SK-N-SH (cell line): ENCODE measurements around the gene MINDY4.

Source experiments
- CTCF ChIP-seq: fragments of 200-600 bp; sonication (generic); IDR thresholded peaks from 2 replicates; pipeline ENCODE4 v1.6.1; 2017; ENCODE audit warnings: antibody characterized with exemption, mild to moderate bottlenecking, moderate library complexity
- ELF1 ChIP-seq: IDR thresholded peaks from 2 replicates; pipeline ENCODE4 v1.4.0; 2012
- EZH2phosphoT487 ChIP-seq: fragments of 200-600 bp; sonication (generic); IDR thresholded peaks from 2 replicates; pipeline ENCODE4 v1.6.1; 2017; ENCODE audit warnings: low read depth, mixed run types, mild to moderate bottlenecking, antibody characterized with exemption, moderate library complexity, borderline replicate concordance
- GATA2 ChIP-seq: sonication (generic); formaldehyde crosslinking; IDR thresholded peaks from 2 replicates; pipeline ENCODE4 v1.5.0; 2020; ENCODE audit warnings: mild to moderate bottlenecking, missing genetic modification reagents
- MXI1 ChIP-seq: IDR thresholded peaks from 2 replicates; pipeline ENCODE4 v1.6.1; 2012; ENCODE audit warnings: mild to moderate bottlenecking, low read depth, low read length, improper control_type of control experiment

DNA sequence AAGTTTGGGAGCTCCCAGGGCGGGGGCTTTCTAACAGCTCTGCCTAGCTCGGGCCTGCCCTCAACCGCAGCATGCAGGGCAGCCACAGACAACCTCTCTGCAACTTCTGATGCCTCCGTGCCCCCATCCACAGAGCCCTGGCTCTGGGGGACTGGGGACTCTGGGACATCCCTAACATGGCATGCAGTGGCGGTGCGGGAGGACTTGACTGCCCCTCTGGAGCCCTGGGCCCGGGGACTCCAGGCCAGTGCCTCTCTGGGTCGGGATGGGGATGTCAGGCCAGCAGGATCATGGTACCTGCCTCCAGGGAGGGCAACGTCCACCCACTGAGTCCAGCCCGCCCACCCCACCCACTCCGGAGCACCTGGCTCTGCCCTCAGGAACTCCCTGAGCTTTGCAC lies 139.9 kb downstream of the MINDY4 start:
- TF ChIP-seq ELF1 = no peak
- no peak for TF ChIP-seq MXI1
- no peak for TF ChIP-seq EZH2phosphoT487
- TF ChIP-seq CTCF = no peak
- TF ChIP-seq GATA2 (CRISPR knock-in tag) = no peak
